Peyer's patch (tissue), 4 donors: Measurements from ENCODE around the gene CDHR5. TPM values are rescaled to one million over a fixed set of nuclear protein-coding genes. Genes with fewer than 3 reads are reported as not detected.

Experiments used
- DNase-seq, 3 donors: peaks; one replicate each; pipeline ENCODE4 v3.0.0-alpha.2; 2017 to 2019
- H3K27ac ChIP-seq, 4 donors: fragments of 200-600 bp; sonication (generic); one replicate each; pipeline ENCODE4 v1.5.1; 2016 to 2019
- H3K27me3 ChIP-seq, 2 donors: fragments of 200-600 bp; sonication (generic); one replicate each; pipeline ENCODE4 v1.5.1; 2019
- H3K36me3 ChIP-seq, 3 donors: fragments of 200-600 bp; sonication (generic); one replicate each; pipeline ENCODE4 v1.5.1; 2016 to 2019
- H3K4me1 ChIP-seq, 4 donors: fragments of 200-600 bp; sonication (generic); one replicate each; pipeline ENCODE4 v1.5.1; 2016 to 2019
- H3K4me3 ChIP-seq, 4 donors: fragments of 200-600 bp; sonication (generic); 1 replicate in 3 of 4; 2 replicates in 1 of 4; pipeline ENCODE4 v1.5.1; 2016 to 2019; ENCODE audit warnings: mild to moderate bottlenecking in 1 of 4
- H3K9me3 ChIP-seq, 4 donors: fragments of 200-600 bp; sonication (generic); one replicate each; pipeline ENCODE4 v1.5.1; 2016 to 2019; ENCODE audit warnings: mild to moderate bottlenecking in 1 of 4
- POLR2A ChIP-seq, 2 donors: fragments of 450-650 bp; IDR thresholded peaks; one replicate each; pipeline ENCODE4 v1.5.1; 2017; ENCODE audit warnings: antibody characterized with exemption in 2 of 2, mild to moderate bottlenecking in 2 of 2, moderate library complexity in 2 of 2
- total RNA-seq, 4 donors: library from RNA; depleted of rRNA; stranded (reverse); fragments of >200 nt; gene quantifications; one replicate each; pipeline ENCODE4 v1.1.0, GENCODE V29; 2016
- TF ChIP-seq, protein P1 (sequence below), 6 experiments: fragments of 450-650 bp in 4 of 6; fragments of 200-600 bp in 2 of 6; sonication (generic) in 1 of 6; IDR thresholded peaks; one replicate each; pipeline ENCODE4 v1.5.1; 2017 to 2019; ENCODE audit warnings: antibody characterized with exemption in 6 of 6, mild to moderate bottlenecking in 3 of 6, moderate library complexity in 1 of 6

The CDHR5 gene
- total RNA-seq, 4 donors from 2014 or later: 77.6 to 1,696 (median 1,274) TPM

DNA sequence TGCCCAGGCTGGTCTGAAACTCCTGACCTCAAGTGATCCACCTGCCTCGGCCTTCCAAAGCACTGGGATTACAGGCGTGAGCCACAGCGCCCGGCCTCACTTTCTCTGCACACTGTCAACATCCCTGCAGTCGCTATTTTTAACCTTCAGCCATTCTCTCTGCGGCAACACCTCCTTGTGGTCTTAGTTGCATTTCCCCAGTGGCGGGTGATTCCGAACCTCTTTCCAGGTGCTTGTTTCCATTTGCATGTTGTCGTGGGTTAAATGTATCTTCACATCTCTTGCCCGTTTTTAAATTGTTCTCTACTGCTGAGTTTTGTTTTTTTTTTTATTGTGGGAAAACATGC lies 4.5 kb upstream of the CDHR5 start:
- no peaks in the 10 kb centered on the region for H3K9me3 ChIP-seq
- no peak overlapping the region for H3K27ac ChIP-seq
- no peak for TF ChIP-seq POLR2A (IDR thresholded peaks at IDR 0.05)
- TF ChIP-seq, protein P1, sequence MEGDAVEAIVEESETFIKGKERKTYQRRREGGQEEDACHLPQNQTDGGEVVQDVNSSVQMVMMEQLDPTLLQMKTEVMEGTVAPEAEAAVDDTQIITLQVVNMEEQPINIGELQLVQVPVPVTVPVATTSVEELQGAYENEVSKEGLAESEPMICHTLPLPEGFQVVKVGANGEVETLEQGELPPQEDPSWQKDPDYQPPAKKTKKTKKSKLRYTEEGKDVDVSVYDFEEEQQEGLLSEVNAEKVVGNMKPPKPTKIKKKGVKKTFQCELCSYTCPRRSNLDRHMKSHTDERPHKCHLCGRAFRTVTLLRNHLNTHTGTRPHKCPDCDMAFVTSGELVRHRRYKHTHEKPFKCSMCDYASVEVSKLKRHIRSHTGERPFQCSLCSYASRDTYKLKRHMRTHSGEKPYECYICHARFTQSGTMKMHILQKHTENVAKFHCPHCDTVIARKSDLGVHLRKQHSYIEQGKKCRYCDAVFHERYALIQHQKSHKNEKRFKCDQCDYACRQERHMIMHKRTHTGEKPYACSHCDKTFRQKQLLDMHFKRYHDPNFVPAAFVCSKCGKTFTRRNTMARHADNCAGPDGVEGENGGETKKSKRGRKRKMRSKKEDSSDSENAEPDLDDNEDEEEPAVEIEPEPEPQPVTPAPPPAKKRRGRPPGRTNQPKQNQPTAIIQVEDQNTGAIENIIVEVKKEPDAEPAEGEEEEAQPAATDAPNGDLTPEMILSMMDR (IDR thresholded peaks at IDR 0.05): no peak
- H3K4me1 ChIP-seq: peaks cover 5 to 15% (median 8%) of the 10 kb centered on the region in 4 donors
- H3K27me3 ChIP-seq: no peaks in the 10 kb centered on the region
- H3K36me3 ChIP-seq: no peaks in the 10 kb centered on the region
- DNase-seq: peak in 1 of 3 donors; percentile 21
- no peak overlapping the region for H3K4me3 ChIP-seq

DNA sequence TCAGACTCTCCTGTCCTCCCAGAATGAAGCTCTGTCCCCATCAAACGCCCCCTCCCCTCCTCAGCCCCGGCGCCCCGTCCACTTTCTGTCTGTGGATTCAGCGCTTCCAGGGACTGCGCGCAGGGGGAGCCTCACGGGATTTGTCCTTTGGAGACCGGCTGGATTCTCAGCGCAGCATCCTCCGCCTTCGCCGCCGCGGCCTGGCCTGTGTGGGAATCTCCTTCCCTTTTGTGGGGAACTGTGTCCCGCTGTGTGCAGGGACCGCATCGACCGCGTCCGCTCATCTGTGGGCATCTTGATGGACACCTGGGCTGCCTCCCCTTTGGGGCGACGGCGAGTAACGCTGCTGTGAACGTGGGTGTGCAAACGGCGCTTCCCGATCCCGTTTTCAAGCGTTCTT lies 3.3 kb upstream of the CDHR5 start:
- Histone ChIP-seq H3K27ac (no peak overlapping the region), H3K9me3 (no peaks in the 10 kb centered on the region), H3K36me3 (peaks cover 0 to 6% (median 0%) of the 10 kb centered on the region in 3 donors), H3K4me1 (peaks cover 5 to 21% (median 8%) of the 10 kb centered on the region in 4 donors), H3K27me3 (no peaks in the 10 kb centered on the region), H3K4me3 (no peak overlapping the region)
- peak in 1 of 3 donors; percentile 44 for DNase-seq
- TF ChIP-seq, protein P1 (IDR thresholded peaks at IDR 0.05): no peak
- TF ChIP-seq POLR2A (IDR thresholded peaks at IDR 0.05): no peak

DNA sequence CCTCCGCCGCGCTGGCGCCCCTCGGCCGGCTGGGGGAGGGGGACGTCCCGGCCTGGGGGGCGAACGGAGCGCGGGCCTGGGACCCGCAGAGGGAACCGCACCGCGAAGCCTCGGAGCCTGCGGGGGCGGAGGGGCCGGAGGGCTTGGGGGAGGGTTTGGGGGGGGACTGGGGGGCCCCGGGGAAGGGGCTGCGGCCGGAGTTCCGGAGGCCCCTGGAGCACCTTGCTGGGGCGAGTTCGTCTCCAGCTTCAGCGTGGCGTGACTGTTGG lies 2.5 kb upstream of the CDHR5 start:
- peaks cover 0 to 7% (median 0%) of the 10 kb centered on the region in 3 donors for H3K36me3 ChIP-seq
- peak overlapping the region in 2 of 4 donors; percentile 42 to 54 for H3K4me3 ChIP-seq
- H3K27me3 ChIP-seq: no peaks in the 10 kb centered on the region
- no peaks in the 10 kb centered on the region for H3K9me3 ChIP-seq
- H3K4me1 ChIP-seq: peaks cover 5 to 21% (median 8%) of the 10 kb centered on the region in 4 donors
- no peak for DNase-seq
- H3K27ac ChIP-seq: no peak overlapping the region
- no peak for TF ChIP-seq POLR2A (IDR thresholded peaks at IDR 0.05)
- TF ChIP-seq, protein P1 (IDR thresholded peaks at IDR 0.05): no peak

GRCh38 chr11:626475-627307 lies 1.9 kb upstream of the CDHR5 start, which contains the start of gene SCT:
SCT (minus strand) TSS chr11:627181; CDS start chr11:627143, 38 bp downstream.
- no peak for TF ChIP-seq POLR2A (IDR thresholded peaks at IDR 0.05)
- TF ChIP-seq, protein P1 (IDR thresholded peaks at IDR 0.05): no peak
- peak within 1 kb of the TSS in 2 of 4 donors; percentile 42 to 54 for H3K4me3 ChIP-seq
- no peak for DNase-seq
- H3K4me1 ChIP-seq: peaks cover 5 to 21% (median 8%) of the 10 kb centered on the region in 4 donors
- H3K9me3 ChIP-seq: no peaks in the 10 kb centered on the region
- H3K36me3 ChIP-seq: peaks cover 0 to 7% (median 0%) of the 10 kb centered on the region in 3 donors
- no peaks in the 10 kb centered on the region for H3K27me3 ChIP-seq
- peak within 1 kb of the TSS in 2 of 4 donors; percentile 93 to 97 for H3K27ac ChIP-seq

DNA sequence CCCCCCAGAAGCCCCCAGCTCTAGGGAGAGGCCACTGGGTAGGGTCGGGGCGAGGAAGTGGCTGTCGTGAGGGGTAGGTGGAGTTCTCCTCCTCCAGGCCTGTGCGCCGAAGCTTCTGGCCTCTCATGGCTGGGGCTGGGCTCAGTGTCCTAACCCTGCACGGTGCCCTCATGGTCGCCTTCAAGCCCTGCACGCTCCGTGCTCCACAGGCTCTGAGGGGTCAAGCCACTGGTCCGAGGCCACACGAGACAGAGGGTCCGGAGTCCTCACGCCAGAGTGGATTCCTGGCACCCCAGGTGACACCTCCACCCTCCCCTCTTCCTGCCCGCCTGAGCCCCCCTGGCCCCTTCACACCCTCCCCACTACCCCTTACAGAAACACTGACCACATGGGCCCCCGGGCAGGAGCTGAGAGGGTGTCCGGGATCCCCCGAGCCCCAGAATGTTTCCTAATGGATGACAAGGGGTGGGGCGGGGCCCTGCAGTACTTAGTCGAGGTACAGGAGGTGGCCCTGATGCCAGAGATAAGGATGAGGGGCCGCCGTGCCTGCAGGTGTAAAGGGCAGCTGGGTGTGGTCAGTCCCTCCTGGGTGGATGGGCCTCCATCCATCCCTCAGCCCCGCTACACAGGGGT lies 997 bp upstream of the CDHR5 start:
- Histone ChIP-seq H3K36me3 (peaks cover 0 to 13% (median 0%) of the 10 kb centered on the region in 3 donors), H3K4me1 (peaks cover 5 to 24% (median 8%) of the 10 kb centered on the region in 4 donors), H3K4me3 (peak overlapping the region in 2 of 4 donors; percentile 54 to 64), H3K27ac (peak overlapping the region in 3 of 4 donors; percentile 82 to 97 (median 93)), H3K27me3 (no peaks in the 10 kb centered on the region), H3K9me3 (no peaks in the 10 kb centered on the region)
- DNase-seq: peak in 2 of 3 donors; percentile 84 to 86
- TF ChIP-seq POLR2A (IDR thresholded peaks at IDR 0.05): peak in 1 of 2 donors; percentile 18
- TF ChIP-seq, protein P1 (IDR thresholded peaks at IDR 0.05): no peak
